Cardiac fibroblast (primary cell): Measurements from ENCODE around the gene NHS.

ENCODE experiments used
- DNase-seq, 2 donors: peaks; one replicate each; pipeline versions ENCODE4 v3.0.0 to v3.0.0-alpha.2; 2010; ENCODE audit warnings: low read depth in 2 of 2
- H3K4me3 ChIP-seq, 2 donors: replicated peaks in 1 of 2; 1 replicate in 1 of 2; 2 replicates in 1 of 2; pipeline ENCODE4 v1.5.1; 2011; ENCODE audit warnings: low read depth in 2 of 2, low read length in 2 of 2, mild to moderate bottlenecking in 2 of 2, moderate library complexity in 1 of 2
- CTCF ChIP-seq: IDR thresholded peaks from one replicate; pipeline ENCODE4 v1.5.1; 2011; ENCODE audit warnings: low read depth, mild to moderate bottlenecking, low read length, inconsistent platforms

The NHS gene

GRCh38 chrX:17597327-17597726, 222.3 kb downstream of the NHS start:
- no peak for TF ChIP-seq CTCF
- no peak for DNase-seq
- H3K4me3 ChIP-seq = no peak overlapping the region

- TF ChIP-seq CTCF = no peak
- peak; percentile 55 to 85 for DNase-seq
- H3K4me3 ChIP-seq = no peak overlapping the region
Observed at GRCh38 chrX:17597836-17598439, 222.9 kb downstream of the NHS start.

- H3K4me3 ChIP-seq = no peak overlapping the region
- TF ChIP-seq CTCF = no peak
- no peak for DNase-seq
Observed at GRCh38 chrX:17601441-17602200, 226.6 kb downstream of the NHS start.

- TF ChIP-seq CTCF = no peak
- no peak for DNase-seq
- no peak overlapping the region for H3K4me3 ChIP-seq
Observed at GRCh38 chrX:17602245-17602644, 227.2 kb downstream of the NHS start.

- no peak for DNase-seq
- H3K4me3 ChIP-seq = no peak overlapping the region
- TF ChIP-seq CTCF = no peak
Observed at GRCh38 chrX:17603196-17603595, 228.2 kb downstream of the NHS start.

- DNase-seq = no peak
- H3K4me3 ChIP-seq = no peak overlapping the region
- TF ChIP-seq CTCF = no peak
Observed at GRCh38 chrX:17605676-17606075, 230.7 kb downstream of the NHS start.

- TF ChIP-seq CTCF = no peak
- DNase-seq = no peak
Observed at GRCh38 chrX:17606231-17606630, 231.2 kb downstream of the NHS start.

More at GRCh38 chrX:17606231-17606630, 231.2 kb downstream of the NHS start:
- H3K4me3 ChIP-seq = no peak overlapping the region
